Stimulated activated CD8-positive, alpha-beta memory T cell treated with anti-CD3 and anti-CD28 coated beads, Interleukin-12 subunit alpha, Interleukin-12 subunit beta, amount 100 ng/mL, for 24 hours (primary cell): ENCODE measurements around the gene ZNF322.
"Not testable (repeated sequence)": the region's sequence is repeated elsewhere in the genome, so short reads cannot be mapped to it uniquely, and the experiment has no call there.

Experiments used
- DNase-seq: peaks from one replicate; pipeline ENCODE4 v3.0.0-alpha.2; 2020; ENCODE audit errors: extremely low read depth

Gene ZNF322

GRCh38 chr6:26659042-26659999 is at the start of gene ZNF322:
ZNF322 (minus strand) TSS chr6:26659746; CDS start chr6:26638553, 21,193 bp downstream.
- DNase-seq: peak; percentile 81

- DNase-seq: not testable (repeated sequence)
These were observed 46.2 kb upstream of the ZNF322 start for GRCh38 chr6:26705780-26706179.

GRCh38 chr6:26705352-26705751 is 45.8 kb upstream of the ZNF322 start:
- not testable (repeated sequence) for DNase-seq

GRCh38 chr6:26701023-26701747 is 41.6 kb upstream of the ZNF322 start:
- not testable (repeated sequence) for DNase-seq

- not testable (repeated sequence) for DNase-seq
These were observed 38.0 kb upstream of the ZNF322 start for GRCh38 chr6:26697496-26697895.

GRCh38 chr6:26689324-26689947 is 29.9 kb upstream of the ZNF322 start:
- not testable (repeated sequence) for DNase-seq

GRCh38 chr6:26682435-26683042 is 23.0 kb upstream of the ZNF322 start:
- DNase-seq: not testable (repeated sequence)

GRCh38 chr6:26673287-26673686 is 13.7 kb upstream of the ZNF322 start:
- not testable (repeated sequence) for DNase-seq

- DNase-seq: not testable (repeated sequence)
These were observed 11.0 kb upstream of the ZNF322 start for GRCh38 chr6:26670558-26670957.

- not testable (repeated sequence) for DNase-seq
These were observed 10.5 kb upstream of the ZNF322 start for GRCh38 chr6:26670003-26670402.

- DNase-seq: no peak
These were observed 435 bp upstream of the ZNF322 start for GRCh38 chr6:26660000-26660361.

GRCh38 chr6:26657256-26657655 is 2.3 kb downstream of the ZNF322 start:
- no peak for DNase-seq

GRCh38 chr6:26653007-26653406 is 6.5 kb downstream of the ZNF322 start:
- no peak for DNase-seq

- DNase-seq: no peak
These were observed 8.3 kb downstream of the ZNF322 start for GRCh38 chr6:26651133-26651781.

- DNase-seq: no peak
These were observed 13.5 kb downstream of the ZNF322 start for GRCh38 chr6:26646074-26646473.

GRCh38 chr6:26640806-26641205 is 18.7 kb downstream of the ZNF322 start:
- DNase-seq: no peak

GRCh38 chr6:26629359-26629758 is 30.2 kb downstream of the ZNF322 start:
- no peak for DNase-seq

- DNase-seq: no peak
These were observed 31.7 kb downstream of the ZNF322 start for GRCh38 chr6:26627843-26628242.

GRCh38 chr6:26624557-26624956 is 35.0 kb downstream of the ZNF322 start:
- no peak for DNase-seq

- no peak for DNase-seq
These were observed 36.1 kb downstream of the ZNF322 start for GRCh38 chr6:26623339-26623859.
